Measurements from ENCODE around the gene ZNF497.

ZNF497 gene

DNA sequence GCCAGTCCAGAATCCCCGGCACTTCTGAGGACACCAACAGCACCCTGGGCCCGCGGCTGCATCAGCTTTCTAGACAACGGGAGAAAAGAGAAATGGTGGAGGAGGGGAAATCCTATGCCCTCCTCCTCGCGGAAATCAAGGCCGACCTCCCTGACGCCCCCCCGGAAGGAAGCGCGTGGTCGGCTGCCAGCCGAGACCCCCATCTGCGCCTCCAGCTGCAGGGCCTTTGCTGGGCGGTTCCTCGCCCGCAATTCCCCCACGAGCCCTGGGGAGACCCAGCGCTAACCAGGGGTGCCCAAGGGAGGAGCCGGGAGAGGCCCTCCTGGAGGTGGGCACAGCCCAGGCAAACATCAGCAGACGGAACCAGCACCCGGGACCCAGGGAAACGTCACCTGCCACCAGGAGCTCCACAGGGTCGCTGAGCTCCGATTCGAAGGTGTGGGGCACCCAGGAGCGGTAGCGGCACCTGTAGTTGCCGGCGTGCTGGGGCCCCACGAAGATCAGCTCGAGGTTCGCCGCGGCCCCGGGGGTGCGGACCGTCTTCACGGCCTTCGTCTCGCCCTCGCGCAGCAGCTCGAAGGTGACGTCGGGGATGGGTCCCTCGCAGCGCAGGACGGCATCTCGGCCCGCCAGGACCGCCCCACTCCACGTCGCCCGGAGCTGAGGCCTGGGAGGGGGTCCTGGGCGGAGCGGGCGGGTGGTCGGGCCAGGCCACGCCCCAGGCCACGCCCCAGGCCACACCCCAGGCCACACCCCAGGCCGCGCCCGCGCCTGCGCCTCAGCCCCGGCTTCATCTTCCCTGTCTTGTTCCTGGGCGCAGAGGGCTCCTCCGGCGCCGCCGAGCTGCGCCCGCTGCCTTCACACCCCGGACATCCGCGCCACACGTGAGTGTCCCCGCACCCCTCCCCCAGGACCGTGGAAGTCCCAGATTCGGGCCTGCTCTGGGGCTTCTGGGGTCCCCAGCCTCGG, 15.3 kb downstream of the ZNF497 start:
- TF ChIP-seq, protein P1, sequence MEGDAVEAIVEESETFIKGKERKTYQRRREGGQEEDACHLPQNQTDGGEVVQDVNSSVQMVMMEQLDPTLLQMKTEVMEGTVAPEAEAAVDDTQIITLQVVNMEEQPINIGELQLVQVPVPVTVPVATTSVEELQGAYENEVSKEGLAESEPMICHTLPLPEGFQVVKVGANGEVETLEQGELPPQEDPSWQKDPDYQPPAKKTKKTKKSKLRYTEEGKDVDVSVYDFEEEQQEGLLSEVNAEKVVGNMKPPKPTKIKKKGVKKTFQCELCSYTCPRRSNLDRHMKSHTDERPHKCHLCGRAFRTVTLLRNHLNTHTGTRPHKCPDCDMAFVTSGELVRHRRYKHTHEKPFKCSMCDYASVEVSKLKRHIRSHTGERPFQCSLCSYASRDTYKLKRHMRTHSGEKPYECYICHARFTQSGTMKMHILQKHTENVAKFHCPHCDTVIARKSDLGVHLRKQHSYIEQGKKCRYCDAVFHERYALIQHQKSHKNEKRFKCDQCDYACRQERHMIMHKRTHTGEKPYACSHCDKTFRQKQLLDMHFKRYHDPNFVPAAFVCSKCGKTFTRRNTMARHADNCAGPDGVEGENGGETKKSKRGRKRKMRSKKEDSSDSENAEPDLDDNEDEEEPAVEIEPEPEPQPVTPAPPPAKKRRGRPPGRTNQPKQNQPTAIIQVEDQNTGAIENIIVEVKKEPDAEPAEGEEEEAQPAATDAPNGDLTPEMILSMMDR (IDR thresholded peaks at IDR 0.05; ENCODE audit: low read depth, low read length): no peak
- peak; percentile 44 for DNase-seq (ENCODE audit: extremely low read depth, low read depth)

DNA sequence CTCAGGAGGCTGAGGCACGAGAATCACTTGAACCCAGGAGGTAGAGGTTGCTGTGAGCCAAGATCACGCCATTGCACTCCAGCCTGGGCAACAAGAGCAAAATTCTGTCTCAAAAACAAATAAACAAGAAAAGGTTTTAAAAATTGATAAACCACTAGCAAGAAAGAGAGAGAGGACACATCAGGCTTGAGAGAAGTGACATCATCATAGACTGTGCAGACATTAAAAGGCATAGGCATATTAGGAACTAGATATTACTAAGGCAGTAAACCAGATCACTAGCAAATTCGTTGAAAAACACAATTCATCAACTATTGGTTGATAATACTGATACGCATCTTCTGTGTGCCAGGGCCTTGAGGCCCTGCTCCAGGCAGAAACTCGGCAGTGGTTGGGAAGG, 17.0 kb downstream of the ZNF497 start:
- TF ChIP-seq, protein P1 (IDR thresholded peaks at IDR 0.05; ENCODE audit: low read depth, low read length): no peak
- DNase-seq (ENCODE audit: extremely low read depth, low read depth): no peak

DNA sequence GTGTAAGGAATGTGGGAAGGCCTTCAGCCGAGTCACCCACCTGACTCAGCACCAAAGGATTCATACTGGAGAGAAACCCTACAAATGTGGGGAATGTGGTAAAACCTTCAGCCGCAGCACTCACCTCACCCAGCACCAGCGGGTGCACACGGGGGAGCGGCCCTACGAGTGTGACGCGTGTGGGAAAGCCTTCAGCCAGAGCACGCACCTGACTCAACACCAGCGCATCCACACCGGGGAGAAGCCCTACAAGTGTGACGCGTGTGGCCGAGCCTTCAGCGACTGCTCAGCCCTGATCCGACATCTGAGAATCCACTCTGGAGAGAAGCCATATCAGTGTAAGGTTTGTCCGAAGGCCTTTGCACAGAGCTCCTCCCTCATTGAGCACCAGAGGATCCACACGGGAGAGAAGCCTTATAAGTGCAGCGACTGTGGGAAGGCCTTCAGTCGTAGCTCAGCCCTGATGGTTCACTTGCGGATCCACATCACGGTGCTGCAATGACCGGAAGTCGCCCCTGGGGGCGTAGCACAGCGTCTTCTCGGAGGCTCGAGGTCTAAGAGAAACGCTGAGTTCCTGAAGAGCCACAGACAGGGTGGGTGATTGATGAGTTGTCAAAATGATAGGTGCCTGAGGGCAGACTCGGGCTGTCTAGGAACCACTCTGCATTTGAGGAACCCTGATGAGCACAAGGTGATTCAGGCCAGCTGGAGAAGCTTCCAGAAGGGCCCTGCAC, 23.6 kb downstream of the ZNF497 start:
- no peak for DNase-seq (ENCODE audit: extremely low read depth, low read depth)
- TF ChIP-seq, protein P1 (IDR thresholded peaks at IDR 0.05; ENCODE audit: low read depth, low read length): no peak

DNA sequence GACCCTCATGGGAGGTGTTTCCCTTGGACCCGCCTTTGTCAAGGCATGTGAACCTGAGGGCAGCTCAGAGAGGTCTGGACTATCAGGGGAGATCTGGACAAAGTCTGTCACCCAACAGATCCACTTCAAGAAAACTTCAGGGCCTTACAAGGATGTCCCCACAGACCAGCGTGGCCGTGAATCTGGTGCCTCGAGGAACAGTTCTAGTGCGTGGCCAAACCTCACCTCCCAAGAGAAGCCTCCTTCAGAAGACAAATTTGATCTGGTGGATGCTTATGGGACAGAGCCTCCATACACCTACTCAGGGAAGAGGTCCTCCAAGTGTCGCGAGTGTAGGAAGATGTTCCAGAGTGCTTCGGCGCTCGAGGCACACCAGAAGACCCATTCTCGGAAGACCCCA, 24.2 kb downstream of the ZNF497 start:
- TF ChIP-seq, protein P1 (IDR thresholded peaks at IDR 0.05; ENCODE audit: low read depth, low read length): no peak

GRCh38 chr19:58336820-58337219, 25.7 kb downstream of the ZNF497 start:
- TF ChIP-seq, protein P1 (IDR thresholded peaks at IDR 0.05; ENCODE audit: low read depth, low read length): no peak
- DNase-seq (ENCODE audit: extremely low read depth, low read depth): no peak

More for the DNA sequence above, 24.2 kb downstream of the ZNF497 start:
- DNase-seq (ENCODE audit: extremely low read depth, low read depth): no peak

DNA sequence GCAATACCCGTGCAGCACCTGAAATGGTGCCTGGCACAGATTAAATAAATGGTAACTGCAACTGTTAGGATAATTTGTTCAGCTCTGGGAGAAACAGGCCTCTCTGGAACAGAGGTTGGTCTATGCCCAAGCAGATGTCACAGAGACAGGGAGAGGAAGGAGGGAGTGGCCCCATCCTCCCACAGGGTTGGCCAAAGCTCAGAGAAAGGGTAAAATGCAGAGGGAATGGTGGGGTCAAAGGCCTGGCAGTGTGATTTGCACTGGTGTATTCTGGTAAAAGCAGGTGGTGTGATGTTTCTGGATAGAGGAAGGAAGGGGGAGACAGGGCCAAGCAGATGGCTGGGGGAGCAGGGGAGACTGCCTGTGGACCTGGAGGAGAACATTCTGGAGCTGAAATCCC, 26.3 kb downstream of the ZNF497 start:
- TF ChIP-seq, protein P1 (IDR thresholded peaks at IDR 0.05; ENCODE audit: low read depth, low read length): no peak

DNA sequence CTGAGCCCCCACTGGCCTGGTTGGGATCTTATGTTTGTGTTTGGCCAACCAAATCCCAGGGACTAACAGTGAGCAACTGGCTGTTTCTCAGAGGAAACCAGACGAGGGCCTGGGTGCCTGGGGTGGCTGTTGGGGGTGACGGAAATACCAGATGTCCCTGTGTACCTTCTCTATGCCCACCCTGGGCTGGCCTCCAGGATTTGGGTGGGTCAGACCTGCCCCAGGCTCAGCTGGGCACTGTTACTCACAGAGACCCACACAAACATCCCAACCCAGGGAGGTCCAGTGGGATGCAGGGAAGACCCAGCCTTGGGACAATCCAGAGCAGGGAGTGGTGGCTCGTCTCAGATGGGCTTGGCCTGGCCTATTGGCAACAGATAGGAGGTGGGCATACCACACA, 26.9 kb downstream of the ZNF497 start:
- no peak for DNase-seq (ENCODE audit: extremely low read depth, low read depth)
- TF ChIP-seq, protein P1 (IDR thresholded peaks at IDR 0.05; ENCODE audit: low read depth, low read length): no peak

More for the DNA sequence above, 26.3 kb downstream of the ZNF497 start:
- no peak for DNase-seq (ENCODE audit: extremely low read depth, low read depth)
